Measurements from ENCODE around the gene ADAMTS9. TPM values are rescaled to one million over a fixed set of nuclear protein-coding genes. Genes with fewer than 3 reads are reported as not detected.

ADAMTS9 gene
- polyA plus RNA-seq, 1 donor from 2014 or later: 0.32 TPM

DNA sequence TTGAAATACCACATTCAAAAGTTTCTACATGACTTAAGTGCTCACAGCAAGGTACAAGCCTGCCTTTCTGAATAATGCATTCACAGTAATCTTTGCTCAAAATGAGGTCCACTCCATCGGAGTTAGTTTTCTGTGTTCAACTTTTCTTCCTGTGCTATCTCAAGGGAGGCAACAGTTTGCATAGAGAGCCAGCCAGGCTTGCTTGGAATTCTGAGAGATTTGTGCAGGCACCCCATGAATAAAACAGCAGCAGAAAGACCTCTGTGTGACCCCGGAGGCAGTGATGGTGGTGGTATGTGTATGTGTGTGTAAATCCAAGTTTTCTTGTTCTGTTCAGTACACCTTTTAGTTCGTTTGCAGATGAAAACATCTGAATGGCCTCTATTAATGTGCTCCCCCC, 124.0 kb downstream of the ADAMTS9 start:
- Histone ChIP-seq H3F3A (ENCODE audit: insufficient read depth, low read length, poor library complexity, severe bottlenecking) (no peaks in the 10 kb centered on the region), H2AFZ (ENCODE audit: low read depth, low read length) (no peak overlapping the region), H3K4me2 (ENCODE audit: low read length) (no peak overlapping the region), H3K9me3 (ENCODE audit: low read length) (no peaks in the 10 kb centered on the region), H4K20me1 (ENCODE audit: insufficient read depth) (no peaks in the 10 kb centered on the region), H3K36me3 (ENCODE audit: insufficient read depth, low read length) (no peaks in the 10 kb centered on the region), H3K27ac (ENCODE audit: low read length) (no peak overlapping the region), H3K79me2 (replicated peaks; ENCODE audit: insufficient read depth, low read length) (no peaks in the 10 kb centered on the region), H3K4me3 (ENCODE audit: low read length) (no peak overlapping the region), H3K9me2 (ENCODE audit: insufficient read depth, low read length) (no peaks in the 10 kb centered on the region), H3K27me3 (ENCODE audit: insufficient read depth, low read depth, low read length) (no peaks in the 10 kb centered on the region), H3K9ac (ENCODE audit: low read length) (no peak overlapping the region)
- TF ChIP-seq, protein P1, sequence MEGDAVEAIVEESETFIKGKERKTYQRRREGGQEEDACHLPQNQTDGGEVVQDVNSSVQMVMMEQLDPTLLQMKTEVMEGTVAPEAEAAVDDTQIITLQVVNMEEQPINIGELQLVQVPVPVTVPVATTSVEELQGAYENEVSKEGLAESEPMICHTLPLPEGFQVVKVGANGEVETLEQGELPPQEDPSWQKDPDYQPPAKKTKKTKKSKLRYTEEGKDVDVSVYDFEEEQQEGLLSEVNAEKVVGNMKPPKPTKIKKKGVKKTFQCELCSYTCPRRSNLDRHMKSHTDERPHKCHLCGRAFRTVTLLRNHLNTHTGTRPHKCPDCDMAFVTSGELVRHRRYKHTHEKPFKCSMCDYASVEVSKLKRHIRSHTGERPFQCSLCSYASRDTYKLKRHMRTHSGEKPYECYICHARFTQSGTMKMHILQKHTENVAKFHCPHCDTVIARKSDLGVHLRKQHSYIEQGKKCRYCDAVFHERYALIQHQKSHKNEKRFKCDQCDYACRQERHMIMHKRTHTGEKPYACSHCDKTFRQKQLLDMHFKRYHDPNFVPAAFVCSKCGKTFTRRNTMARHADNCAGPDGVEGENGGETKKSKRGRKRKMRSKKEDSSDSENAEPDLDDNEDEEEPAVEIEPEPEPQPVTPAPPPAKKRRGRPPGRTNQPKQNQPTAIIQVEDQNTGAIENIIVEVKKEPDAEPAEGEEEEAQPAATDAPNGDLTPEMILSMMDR (IDR thresholded peaks at IDR 0.05; ENCODE audit: poor library complexity, severe bottlenecking): no peak
- TF ChIP-seq EP300 (conservative IDR thresholded peaks at IDR 0.05; ENCODE audit: poor library complexity, severe bottlenecking) (no peak), EZH2 (IDR thresholded peaks at IDR 0.05; ENCODE audit: borderline replicate concordance, insufficient read depth, low read length, poor library complexity, severe bottlenecking) (no peak), RAD21 (conservative IDR thresholded peaks at IDR 0.05) (no peak), MXI1 (conservative IDR thresholded peaks at IDR 0.05; ENCODE audit: poor library complexity, severe bottlenecking) (no peak), SMC3 (conservative IDR thresholded peaks at IDR 0.05; ENCODE audit: poor library complexity) (no peak), TAF1 (IDR thresholded peaks at IDR 0.05; ENCODE audit: low read depth) (no peak), POLR2AphosphoS5 (IDR thresholded peaks at IDR 0.05) (no peak)
- TF ChIP-seq, protein P2, sequence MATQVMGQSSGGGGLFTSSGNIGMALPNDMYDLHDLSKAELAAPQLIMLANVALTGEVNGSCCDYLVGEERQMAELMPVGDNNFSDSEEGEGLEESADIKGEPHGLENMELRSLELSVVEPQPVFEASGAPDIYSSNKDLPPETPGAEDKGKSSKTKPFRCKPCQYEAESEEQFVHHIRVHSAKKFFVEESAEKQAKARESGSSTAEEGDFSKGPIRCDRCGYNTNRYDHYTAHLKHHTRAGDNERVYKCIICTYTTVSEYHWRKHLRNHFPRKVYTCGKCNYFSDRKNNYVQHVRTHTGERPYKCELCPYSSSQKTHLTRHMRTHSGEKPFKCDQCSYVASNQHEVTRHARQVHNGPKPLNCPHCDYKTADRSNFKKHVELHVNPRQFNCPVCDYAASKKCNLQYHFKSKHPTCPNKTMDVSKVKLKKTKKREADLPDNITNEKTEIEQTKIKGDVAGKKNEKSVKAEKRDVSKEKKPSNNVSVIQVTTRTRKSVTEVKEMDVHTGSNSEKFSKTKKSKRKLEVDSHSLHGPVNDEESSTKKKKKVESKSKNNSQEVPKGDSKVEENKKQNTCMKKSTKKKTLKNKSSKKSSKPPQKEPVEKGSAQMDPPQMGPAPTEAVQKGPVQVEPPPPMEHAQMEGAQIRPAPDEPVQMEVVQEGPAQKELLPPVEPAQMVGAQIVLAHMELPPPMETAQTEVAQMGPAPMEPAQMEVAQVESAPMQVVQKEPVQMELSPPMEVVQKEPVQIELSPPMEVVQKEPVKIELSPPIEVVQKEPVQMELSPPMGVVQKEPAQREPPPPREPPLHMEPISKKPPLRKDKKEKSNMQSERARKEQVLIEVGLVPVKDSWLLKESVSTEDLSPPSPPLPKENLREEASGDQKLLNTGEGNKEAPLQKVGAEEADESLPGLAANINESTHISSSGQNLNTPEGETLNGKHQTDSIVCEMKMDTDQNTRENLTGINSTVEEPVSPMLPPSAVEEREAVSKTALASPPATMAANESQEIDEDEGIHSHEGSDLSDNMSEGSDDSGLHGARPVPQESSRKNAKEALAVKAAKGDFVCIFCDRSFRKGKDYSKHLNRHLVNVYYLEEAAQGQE (IDR thresholded peaks at IDR 0.05; ENCODE audit: borderline replicate concordance): no peak

DNA sequence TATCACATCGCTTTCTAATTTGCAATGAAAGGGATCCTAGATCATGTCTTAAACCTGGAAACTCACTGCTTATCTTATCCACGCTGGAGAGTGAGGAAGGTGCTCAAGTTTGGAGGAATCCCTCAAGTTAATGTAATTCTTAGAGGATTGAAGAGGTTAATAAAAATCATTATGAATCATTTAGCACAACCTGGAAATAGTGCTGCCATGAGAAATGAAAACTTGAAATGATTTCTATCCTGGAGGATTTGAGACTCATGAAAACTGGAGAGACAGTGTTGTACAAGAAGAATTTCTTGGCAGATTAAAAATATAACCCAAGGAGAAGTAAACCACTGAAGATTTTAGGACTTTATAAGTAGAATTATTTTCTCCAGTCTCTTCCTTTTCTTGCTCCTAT, 125.9 kb downstream of the ADAMTS9 start:
- Histone ChIP-seq H3K4me2 (ENCODE audit: low read length) (no peak overlapping the region), H3F3A (ENCODE audit: insufficient read depth, low read length, poor library complexity, severe bottlenecking) (no peaks in the 10 kb centered on the region), H3K9ac (ENCODE audit: low read length) (no peak overlapping the region), H3K79me2 (replicated peaks; ENCODE audit: insufficient read depth, low read length) (no peaks in the 10 kb centered on the region), H3K9me3 (ENCODE audit: low read length) (no peaks in the 10 kb centered on the region), H2AFZ (ENCODE audit: low read depth, low read length) (no peak overlapping the region), H3K4me3 (ENCODE audit: low read length) (no peak overlapping the region), H4K20me1 (ENCODE audit: insufficient read depth) (no peaks in the 10 kb centered on the region), H3K36me3 (ENCODE audit: insufficient read depth, low read length) (no peaks in the 10 kb centered on the region), H3K27ac (ENCODE audit: low read length) (no peak overlapping the region), H3K27me3 (ENCODE audit: insufficient read depth, low read depth, low read length) (no peaks in the 10 kb centered on the region), H3K9me2 (ENCODE audit: insufficient read depth, low read length) (no peaks in the 10 kb centered on the region)
- TF ChIP-seq TAF1 (IDR thresholded peaks at IDR 0.05; ENCODE audit: low read depth): no peak
- TF ChIP-seq, protein P1 (IDR thresholded peaks at IDR 0.05; ENCODE audit: poor library complexity, severe bottlenecking): no peak
- no peak for TF ChIP-seq POLR2AphosphoS5 (IDR thresholded peaks at IDR 0.05)
- TF ChIP-seq MXI1 (conservative IDR thresholded peaks at IDR 0.05; ENCODE audit: poor library complexity, severe bottlenecking): no peak
